Measurements from ENCODE around the gene EMC9.

EMC9 gene

GRCh38 chr14:24094841-24095270 is 46.5 kb downstream of the EMC9 start:
- DNase-seq (ENCODE audit: low read depth) = no peak
- no peak for TF ChIP-seq CTCF (conservative IDR thresholded peaks at IDR 0.05; ENCODE audit: control insufficient read depth, insufficient read depth, low read depth, low read length)
- H3K4me3 ChIP-seq (ENCODE audit: control insufficient read depth, low read depth, low read length) = peak overlapping the region; percentile 74

GRCh38 chr14:24093901-24094840 is 47.2 kb downstream of the EMC9 start, which contains the start of gene PCK2:
Gene PCK2, plus strand, starts transcription at chr14:24094311. Its CDS starts 95 bp downstream, at chr14:24094406.
- peak; percentile 72 for DNase-seq (ENCODE audit: low read depth)
- peak; percentile 12 for TF ChIP-seq CTCF (conservative IDR thresholded peaks at IDR 0.05; ENCODE audit: control insufficient read depth, insufficient read depth, low read depth, low read length)
- H3K4me3 ChIP-seq (ENCODE audit: control insufficient read depth, low read depth, low read length) = peak within 1 kb of the TSS; percentile 74

- H3K4me3 ChIP-seq (ENCODE audit: control insufficient read depth, low read depth, low read length) = peak overlapping the region; percentile 74
- no peak for DNase-seq (ENCODE audit: low read depth)
- TF ChIP-seq CTCF (conservative IDR thresholded peaks at IDR 0.05; ENCODE audit: control insufficient read depth, insufficient read depth, low read depth, low read length) = no peak
Observed at GRCh38 chr14:24093207-24093900, 48.0 kb downstream of the EMC9 start.

GRCh38 chr14:24092505-24093206 is 48.7 kb downstream of the EMC9 start:
- no peak overlapping the region for H3K4me3 ChIP-seq (ENCODE audit: control insufficient read depth, low read depth, low read length)
- DNase-seq (ENCODE audit: low read depth) = no peak
- no peak for TF ChIP-seq CTCF (conservative IDR thresholded peaks at IDR 0.05; ENCODE audit: control insufficient read depth, insufficient read depth, low read depth, low read length)

- no peak overlapping the region for H3K4me3 ChIP-seq (ENCODE audit: control insufficient read depth, low read depth, low read length)
- no peak for TF ChIP-seq CTCF (conservative IDR thresholded peaks at IDR 0.05; ENCODE audit: control insufficient read depth, insufficient read depth, low read depth, low read length)
- no peak for DNase-seq (ENCODE audit: low read depth)
Observed at GRCh38 chr14:24092110-24092504, 49.3 kb downstream of the EMC9 start.

- TF ChIP-seq CTCF (conservative IDR thresholded peaks at IDR 0.05; ENCODE audit: control insufficient read depth, insufficient read depth, low read depth, low read length) = no peak
- no peak for DNase-seq (ENCODE audit: low read depth)
- no peak overlapping the region for H3K4me3 ChIP-seq (ENCODE audit: control insufficient read depth, low read depth, low read length)
Observed at GRCh38 chr14:24089890-24090289, 51.5 kb downstream of the EMC9 start.
